Epidermal melanocyte (primary cell): ENCODE data around the gene DENR.
"Not testable (repeated sequence)": the region's sequence is repeated elsewhere in the genome, so short reads cannot be mapped to it uniquely, and the experiment has no call there.

ENCODE experiments used
- DNase-seq: peaks from one replicate; pipeline ENCODE4 v3.0.0; 2011; ENCODE audit warnings: low spot score; ENCODE audit not compliant: insufficient read length

The DENR gene

GRCh38 chr12:122740351-122740750 is 12.3 kb upstream of the DENR start:
- DNase-seq, result no peak

GRCh38 chr12:122743895-122744525 is 8.6 kb upstream of the DENR start:
- no peak for DNase-seq

GRCh38 chr12:122747224-122748135 is 5.1 kb upstream of the DENR start:
- DNase-seq, result no peak

GRCh38 chr12:122749569-122750332 is 2.9 kb upstream of the DENR start:
- DNase-seq, result no peak

GRCh38 chr12:122750781-122751515 is 1.7 kb upstream of the DENR start:
- DNase-seq, result not testable (repeated sequence)

GRCh38 chr12:122753319-122753650 is 661 bp downstream of the DENR start:
- DNase-seq, result no peak

GRCh38 chr12:122754790-122755189 is 2.2 kb downstream of the DENR start:
- no peak for DNase-seq

GRCh38 chr12:122757568-122757967 is 4.9 kb downstream of the DENR start:
- no peak for DNase-seq

- DNase-seq, result no peak
Observed at GRCh38 chr12:122785503-122785902, 32.9 kb downstream of the DENR start.

GRCh38 chr12:122788387-122788786 is 35.8 kb downstream of the DENR start:
- no peak for DNase-seq

GRCh38 chr12:122789637-122790036 is 37.0 kb downstream of the DENR start:
- DNase-seq, result no peak

- no peak for DNase-seq
Observed at GRCh38 chr12:122790393-122791075, 37.9 kb downstream of the DENR start.

GRCh38 chr12:122793685-122794106 is 41.1 kb downstream of the DENR start:
- peak; percentile 65 for DNase-seq

- DNase-seq, result no peak
Observed at GRCh38 chr12:122795807-122796206, 43.2 kb downstream of the DENR start.

- DNase-seq, result no peak
Observed at GRCh38 chr12:122799641-122800243, 47.1 kb downstream of the DENR start.

- DNase-seq, result no peak
Observed at GRCh38 chr12:122803937-122804336, 51.3 kb downstream of the DENR start.

- DNase-seq, result not testable (repeated sequence)
Observed at GRCh38 chr12:122804957-122805356, 52.3 kb downstream of the DENR start.

GRCh38 chr12:122807651-122808050 is 55.0 kb downstream of the DENR start:
- no peak for DNase-seq

GRCh38 chr12:122811777-122812176 is 59.2 kb downstream of the DENR start:
- DNase-seq, result no peak

- DNase-seq, result no peak
Observed at GRCh38 chr12:122813310-122813713, 60.7 kb downstream of the DENR start.
